CD4-positive, alpha-beta T cell treated with Interleukin-12 subunit alpha and Interleukin-12 subunit beta, for 1 hour (primary cell): ENCODE data around the gene ICAM2.

Experiments used
- DNase-seq: peaks from one replicate; pipeline ENCODE4 v3.0.0-alpha.2; 2020

ICAM2 gene

GRCh38 chr17:64020056-64020766 lies at the start of gene ICAM2:
ICAM2 (minus strand) TSS chr17:64020633; CDS start chr17:64006691, 13,942 bp downstream.
- peak; percentile 96 for DNase-seq

- no peak for DNase-seq
Measured at GRCh38 chr17:64070213-64070612, 49.8 kb upstream of the ICAM2 start.

DNA sequence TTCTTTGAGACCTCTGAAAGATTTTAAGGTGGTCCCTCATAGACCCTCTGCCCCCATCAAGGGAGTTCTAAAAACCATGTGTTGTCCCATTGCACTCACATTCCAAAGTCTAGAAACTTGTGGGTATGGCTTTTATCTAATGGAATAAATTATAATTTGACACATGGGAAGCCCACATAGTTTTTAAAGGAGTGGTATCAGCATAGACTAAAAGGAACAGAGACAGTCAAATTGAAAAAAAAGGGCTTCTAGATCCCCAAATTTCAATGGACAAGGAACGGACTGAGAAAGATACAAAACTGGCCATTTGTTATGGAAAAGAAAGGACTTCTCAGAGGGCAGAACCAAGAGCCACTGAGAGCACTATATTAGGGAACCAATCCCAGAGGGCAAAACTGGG lies 48.7 kb upstream of the ICAM2 start:
- no peak for DNase-seq

DNA sequence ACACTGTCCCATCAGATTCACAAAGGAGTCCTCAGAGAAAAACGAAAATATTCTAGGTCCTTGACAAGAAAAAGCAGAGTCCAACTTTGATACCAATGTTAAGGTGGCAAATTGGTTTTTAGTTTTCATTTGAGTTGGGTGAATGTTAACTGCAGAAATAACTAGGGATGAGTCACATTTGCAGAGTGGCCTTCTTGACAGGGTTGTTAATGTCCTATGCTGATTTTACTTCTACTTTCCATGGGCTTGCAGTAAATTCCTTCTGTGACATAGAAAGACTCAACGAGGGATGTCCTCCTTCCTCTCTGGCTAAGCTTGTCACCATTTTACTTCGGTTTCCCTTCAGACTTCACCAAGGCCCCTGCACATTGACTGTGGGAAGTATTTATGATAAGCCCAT lies 47.2 kb upstream of the ICAM2 start:
- DNase-seq = no peak

- DNase-seq = peak; percentile 74
Measured at GRCh38 chr17:64066716-64067115, 46.3 kb upstream of the ICAM2 start.

- no peak for DNase-seq
Measured at GRCh38 chr17:64065161-64065560, 44.7 kb upstream of the ICAM2 start.

DNA sequence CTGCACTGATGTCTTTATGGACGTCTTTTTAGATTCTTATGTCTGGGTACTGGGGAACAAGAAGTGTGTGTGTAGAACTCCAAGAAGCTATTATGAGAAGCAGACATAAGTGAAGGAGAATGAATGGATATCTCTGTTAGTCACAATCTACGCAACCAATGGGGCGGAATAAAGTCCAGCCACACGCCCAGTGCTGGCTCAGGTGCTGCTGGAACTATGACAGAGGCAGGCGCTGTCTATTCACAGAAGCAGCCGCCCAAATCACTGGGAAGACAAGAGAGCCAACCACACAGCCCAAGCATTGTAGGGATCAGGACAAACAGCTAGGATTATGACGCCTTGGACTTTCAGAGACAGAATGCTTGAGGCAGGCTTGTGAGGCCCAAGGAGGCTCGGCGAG lies 43.9 kb upstream of the ICAM2 start:
- no peak for DNase-seq

DNA sequence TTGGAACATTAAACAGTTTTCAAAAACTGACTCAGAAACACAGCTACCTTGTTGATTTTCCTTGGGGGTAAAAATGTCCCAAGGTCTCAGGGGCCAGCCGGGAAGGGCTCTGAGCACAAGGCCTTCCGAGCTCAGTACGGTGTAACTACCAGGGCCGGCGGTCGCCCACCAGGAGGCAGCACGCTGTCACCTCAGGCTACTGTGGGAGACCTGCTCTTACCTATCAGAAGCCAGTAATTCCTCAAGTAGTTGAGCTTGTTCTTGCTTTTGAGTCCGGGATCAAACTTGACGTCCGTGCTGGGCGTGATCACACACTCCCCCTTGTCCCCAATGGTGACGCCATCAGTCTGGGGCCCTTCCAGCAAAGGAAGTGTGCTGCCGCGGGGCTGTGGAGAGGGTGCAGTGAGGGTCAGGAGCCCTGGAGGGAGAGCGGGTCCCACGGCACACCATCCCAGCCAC lies 43.4 kb upstream of the ICAM2 start:
- peak; percentile 60 for DNase-seq

GRCh38 chr17:64063088-64063487 lies 42.7 kb upstream of the ICAM2 start:
- DNase-seq = peak; percentile 45

GRCh38 chr17:64061178-64061898 lies 40.9 kb upstream of the ICAM2 start:
- DNase-seq = no peak

- no peak for DNase-seq
Measured at GRCh38 chr17:64060331-64060730, 39.9 kb upstream of the ICAM2 start.

DNA sequence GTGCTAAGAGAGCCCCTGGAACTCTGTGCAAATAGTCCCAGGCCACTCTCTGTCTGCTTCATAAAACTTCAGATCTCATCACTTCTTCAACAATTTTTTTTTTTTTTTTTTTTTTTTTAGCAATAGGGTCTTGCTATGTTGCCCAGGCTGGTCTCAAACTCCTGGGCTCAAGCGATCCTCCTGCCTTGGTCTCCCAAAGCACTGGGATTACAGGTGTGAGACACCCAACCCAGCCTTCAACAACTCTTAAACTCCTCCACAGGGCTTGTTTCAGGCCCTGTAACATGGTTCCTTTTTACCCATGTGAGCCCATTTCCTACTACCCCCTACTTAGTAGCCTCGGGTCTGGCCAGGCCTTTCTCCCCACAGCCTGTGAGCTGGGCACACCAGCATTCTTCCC lies 39.3 kb upstream of the ICAM2 start:
- DNase-seq = no peak

DNA sequence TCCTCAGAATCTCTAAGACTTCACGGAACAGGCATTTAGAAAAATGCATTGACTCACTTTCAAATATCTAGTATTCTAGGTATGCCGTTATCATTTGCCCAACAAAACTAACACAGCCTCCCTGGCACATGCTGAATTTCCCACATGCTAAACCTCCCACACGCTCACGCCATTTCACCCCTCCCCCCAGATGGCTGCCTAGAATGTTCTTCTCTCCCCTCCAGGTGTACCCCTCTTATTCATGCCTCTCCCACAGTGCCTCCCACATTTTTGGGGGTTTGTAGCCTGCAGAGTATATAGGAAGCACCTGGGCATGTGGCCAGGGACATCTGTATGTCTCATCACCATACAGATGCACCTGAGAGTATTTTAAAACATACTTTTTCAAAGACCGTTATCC lies 38.2 kb upstream of the ICAM2 start:
- no peak for DNase-seq

GRCh38 chr17:64057701-64058263 lies 37.3 kb upstream of the ICAM2 start:
- no peak for DNase-seq

DNA sequence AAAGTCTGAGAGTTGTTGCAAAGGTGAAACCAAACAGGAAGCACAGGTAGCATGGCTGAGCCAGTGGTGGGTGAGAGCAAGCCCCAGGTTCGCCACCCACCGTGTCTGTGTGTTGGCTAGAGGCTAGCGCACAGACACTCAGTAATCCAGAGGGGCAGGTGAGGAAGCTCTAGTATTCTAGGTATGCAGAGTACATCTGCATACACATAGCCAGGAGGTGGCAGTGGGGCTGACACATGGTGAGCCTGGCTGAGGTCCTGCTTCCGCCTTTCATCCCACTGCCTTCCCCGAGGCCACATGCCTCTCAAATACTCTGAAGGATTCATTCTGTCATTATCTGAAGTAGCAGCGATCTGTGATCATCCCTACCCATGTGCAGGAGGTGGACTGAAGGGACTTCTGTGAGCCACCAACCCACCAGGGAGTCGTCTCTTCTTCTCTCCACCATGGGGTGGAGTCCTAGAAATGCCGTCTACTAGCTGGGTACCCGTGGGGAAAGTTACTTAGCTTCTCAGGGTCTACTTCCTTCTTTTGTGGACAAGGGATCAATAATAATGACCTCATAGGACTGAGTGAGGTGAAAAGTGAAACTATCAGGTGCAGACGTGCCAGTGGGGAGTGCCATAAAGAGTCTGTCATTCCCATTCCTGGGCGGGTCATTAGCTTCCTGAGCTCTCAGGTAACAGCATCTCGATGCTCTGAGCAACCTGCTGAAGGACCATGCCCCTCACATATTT lies 36.0 kb upstream of the ICAM2 start:
- DNase-seq = no peak

DNA sequence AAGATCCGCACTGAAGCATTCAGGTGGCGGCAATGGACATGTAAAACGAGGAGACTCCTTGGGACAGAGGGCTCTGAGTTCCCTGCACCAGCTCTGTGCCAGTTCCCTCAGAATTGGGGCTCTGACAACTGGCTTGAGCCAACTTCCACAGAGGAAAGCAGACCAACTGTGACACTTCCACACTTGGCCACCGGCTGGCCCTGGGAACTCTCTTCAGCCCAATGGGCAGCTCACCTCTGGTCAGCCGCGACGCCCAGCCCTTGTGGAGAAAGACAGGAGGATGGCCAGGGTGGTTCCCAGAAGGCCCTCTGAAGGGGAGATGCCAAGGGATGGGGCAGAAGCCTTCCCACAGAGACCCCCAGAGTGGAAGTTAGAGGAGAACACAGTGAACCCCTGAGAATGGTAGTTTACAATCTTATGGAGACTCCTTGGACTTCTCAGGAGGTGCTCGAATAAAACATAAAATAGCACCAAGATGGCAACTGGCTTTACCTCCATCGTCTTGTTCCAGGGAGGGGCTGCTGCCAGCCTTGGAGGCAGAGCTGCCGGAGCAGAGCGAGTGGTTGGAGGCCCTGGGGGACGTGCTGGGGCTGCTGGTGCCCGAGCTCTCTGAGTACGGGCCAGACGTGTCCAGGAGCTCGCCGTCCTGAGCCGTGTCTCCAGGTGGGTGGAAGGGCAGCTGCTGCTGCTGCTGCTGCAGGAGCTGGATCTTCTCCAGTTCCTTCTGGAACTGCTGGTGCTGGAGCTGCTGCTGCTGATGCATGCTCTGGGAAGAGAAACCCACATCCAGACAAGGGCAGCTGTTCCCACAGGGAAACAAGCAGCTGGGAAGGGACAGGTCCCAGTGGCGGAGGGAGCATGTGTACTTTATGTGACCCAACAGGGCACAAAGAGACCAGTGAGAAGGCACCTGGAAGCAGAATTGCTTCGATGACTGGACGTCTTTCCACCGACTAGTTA lies 35.0 kb upstream of the ICAM2 start:
- no peak for DNase-seq

DNA sequence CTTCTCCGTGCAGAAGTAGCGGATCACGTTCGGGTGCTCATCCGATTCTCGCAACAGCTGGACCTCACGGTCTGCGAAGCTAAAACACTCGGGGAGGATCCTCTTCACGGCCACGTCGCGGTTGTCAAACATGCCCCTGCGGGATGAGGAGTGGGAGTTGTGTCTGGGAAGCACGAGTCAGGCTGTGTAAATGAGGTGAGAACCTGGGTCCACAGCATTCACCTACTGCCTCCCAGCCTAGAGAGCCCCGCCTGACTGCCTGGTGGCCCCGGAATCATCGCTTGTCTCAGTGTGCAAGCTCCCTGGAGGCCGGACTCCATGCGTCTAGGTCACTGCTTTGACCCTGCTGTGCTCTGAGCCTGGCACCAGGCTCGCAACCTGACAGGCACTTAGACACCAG lies 33.9 kb upstream of the ICAM2 start:
- DNase-seq = no peak

- no peak for DNase-seq
Measured at GRCh38 chr17:64053101-64053500, 32.7 kb upstream of the ICAM2 start.

- DNase-seq = peak; percentile 69
Measured at GRCh38 chr17:64051153-64051552, 30.7 kb upstream of the ICAM2 start.

- DNase-seq = no peak
Measured at GRCh38 chr17:64048805-64049204, 28.4 kb upstream of the ICAM2 start.

DNA sequence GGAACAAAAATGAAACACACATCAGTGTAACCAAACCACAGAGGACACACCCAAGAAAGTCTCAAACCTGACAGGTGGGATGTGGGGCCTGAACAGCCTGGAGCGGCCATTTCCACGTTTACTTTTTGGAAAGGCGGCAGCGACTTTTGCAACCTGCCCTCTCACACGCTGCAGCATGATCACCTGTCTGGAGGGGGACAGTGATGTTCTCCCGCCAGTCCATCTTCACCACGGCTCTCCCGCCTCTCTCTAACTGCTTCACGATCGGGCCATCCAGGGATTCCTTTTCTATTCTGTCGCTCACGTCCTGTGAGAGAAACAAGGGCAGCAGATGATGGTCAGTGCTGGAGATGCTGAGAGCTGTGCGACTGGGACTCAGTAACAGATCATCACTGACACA lies 24.7 kb upstream of the ICAM2 start:
- DNase-seq = no peak
